Right renal pelvis (tissue), 4 donors: ENCODE results near the gene FSTL4. TPM values are rescaled to one million over a fixed set of nuclear protein-coding genes. Genes with fewer than 3 reads are reported as not detected.
"Not testable (repeated sequence)": the region's sequence is repeated elsewhere in the genome, so short reads cannot be mapped to it uniquely, and the experiment has no call there.

Source experiments
- DNase-seq, 4 donors: peaks; one replicate each; pipeline ENCODE4 v3.0.0-alpha.2; 2013; ENCODE audit warnings: low read depth in 4 of 4, low spot score in 3 of 4, missing footprints in 1 of 4
- polyA plus RNA-seq, 4 donors: library from polyadenylated mRNA; unstranded; fragments of 120-200 nt; gene quantifications; one replicate each; pipeline ENCODE4 v1.2.1, GENCODE V29; 2013; ENCODE audit not compliant: insufficient read length in 4 of 4

FSTL4 gene
- polyA plus RNA-seq, 4 donors, result 0.74 to 1.1 (median 0.86) TPM

GRCh38 chr5:133396187-133396741 is 216.1 kb downstream of the FSTL4 start:
- DNase-seq, result no peak

- not testable (repeated sequence) for DNase-seq
Measured at GRCh38 chr5:133395207-133395606, 217.1 kb downstream of the FSTL4 start.

GRCh38 chr5:133394477-133394817 is 217.9 kb downstream of the FSTL4 start:
- DNase-seq, result not testable (repeated sequence)

GRCh38 chr5:133393776-133394476 is 218.4 kb downstream of the FSTL4 start:
- no peak for DNase-seq

- DNase-seq, result no peak
Measured at GRCh38 chr5:133392448-133392847, 219.9 kb downstream of the FSTL4 start.

- DNase-seq, result no peak
Measured at GRCh38 chr5:133391354-133392136, 220.8 kb downstream of the FSTL4 start.

- no peak for DNase-seq
Measured at GRCh38 chr5:133390416-133391353, 221.7 kb downstream of the FSTL4 start.

GRCh38 chr5:133389066-133389590 is 223.2 kb downstream of the FSTL4 start:
- DNase-seq, result no peak

GRCh38 chr5:133387621-133388020 is 224.7 kb downstream of the FSTL4 start:
- no peak for DNase-seq

GRCh38 chr5:133387091-133387490 is 225.2 kb downstream of the FSTL4 start:
- DNase-seq, result no peak

GRCh38 chr5:133386662-133387061 is 225.7 kb downstream of the FSTL4 start:
- no peak for DNase-seq

GRCh38 chr5:133385346-133385745 is 227.0 kb downstream of the FSTL4 start:
- no peak for DNase-seq

- no peak for DNase-seq
Measured at GRCh38 chr5:133384903-133385302, 227.4 kb downstream of the FSTL4 start.

- DNase-seq, result no peak
Measured at GRCh38 chr5:133384120-133384855, 228.1 kb downstream of the FSTL4 start.

- no peak for DNase-seq
Measured at GRCh38 chr5:133383580-133383939, 228.8 kb downstream of the FSTL4 start.

- no peak for DNase-seq
Measured at GRCh38 chr5:133382661-133383579, 229.4 kb downstream of the FSTL4 start.

GRCh38 chr5:133381571-133382365 is 230.6 kb downstream of the FSTL4 start:
- DNase-seq, result no peak

GRCh38 chr5:133381041-133381440 is 231.3 kb downstream of the FSTL4 start:
- no peak for DNase-seq
